B cell (primary cell): ENCODE data around the gene CXCL16. TPM values are rescaled to one million over a fixed set of nuclear protein-coding genes. Genes with fewer than 3 reads are reported as not detected.
"Not testable (repeated sequence)": the region's sequence is repeated elsewhere in the genome, so short reads cannot be mapped to it uniquely, and the experiment has no call there.

Experiments
- ATAC-seq: fragments of 200-7000 bp; cut with Tn5 transposase; one replicate; pipeline ENCODE4 v1.10.0; 2021; ENCODE audit warnings: low read depth, mild to moderate bottlenecking, moderate number of reproducible peaks, moderate library complexity
- CTCF ChIA-PET: fragments of 350-600 bp; sonication (Branson Sonifier 250); formaldehyde crosslinking; loops from one replicate; lab custom pipeline; 2021; ENCODE audit warnings: antibody characterized with exemption, inconsistent platforms; lab: Charles Lee
- POLR2A ChIA-PET: fragments of 350-600 bp; sonication (Branson Sonifier 250); formaldehyde crosslinking; loops from one replicate; lab custom pipeline; 2021; ENCODE audit warnings: antibody characterized with exemption; lab: Charles Lee
- DNase-seq: peaks from one replicate; pipeline ENCODE4 v3.0.0; 2013
- H2AFZ ChIP-seq: 2 replicates; pipeline ENCODE4 v1.6.1; 2012; ENCODE audit warnings: mild to moderate bottlenecking, low read depth, low read length; ENCODE audit not compliant: insufficient read depth, poor library complexity, severe bottlenecking
- H3K27ac ChIP-seq, 2 donors: 1 replicate in 1 of 2; 2 replicates in 1 of 2; pipeline ENCODE4 v1.5.1; 2012 to 2013; ENCODE audit warnings: low read length in 2 of 2, mild to moderate bottlenecking in 2 of 2, moderate library complexity in 1 of 2
- H3K27me3 ChIP-seq, 4 experiments: fragments of 200-600 bp in 1 of 4; sonication (generic) in 1 of 4; replicated peaks in 1 of 4; 1 replicate in 2 of 4; 2 replicates in 2 of 4; pipeline versions ENCODE4 v1.6.1 to v1.7.0; 2013 to 2016; ENCODE audit warnings: low read length in 3 of 4, mild to moderate bottlenecking in 2 of 4, mixed read lengths in 1 of 4, moderate library complexity in 1 of 4; ENCODE audit not compliant: insufficient read depth in 4 of 4, control insufficient read depth in 3 of 4; ENCODE audit errors: control extremely low read depth in 1 of 4
- H3K36me3 ChIP-seq, 2 experiments: replicated peaks in 1 of 2; 1 replicate in 1 of 2; 2 replicates in 1 of 2; pipeline versions ENCODE4 v1.6.1 to v1.7.1; 2013; ENCODE audit warnings: low read length in 1 of 2; ENCODE audit not compliant: insufficient read depth in 2 of 2, control insufficient read depth in 1 of 2; ENCODE audit errors: control extremely low read depth in 1 of 2, extremely low read depth in 1 of 2
- H3K4me1 ChIP-seq, 2 donors: fragments of 200-600 bp in 1 of 2; sonication (generic) in 1 of 2; 1 replicate in 1 of 2; 2 replicates in 1 of 2; pipeline versions ENCODE4 v1.5.1 to v1.6.1; 2013 to 2017; ENCODE audit warnings: low read length in 2 of 2; ENCODE audit not compliant: control insufficient read depth in 2 of 2, insufficient read depth in 2 of 2
- H3K4me2 ChIP-seq: replicated peaks from 2 replicates; pipeline ENCODE3; 2012; ENCODE audit warnings: mild to moderate bottlenecking, low read depth, low read length; ENCODE audit not compliant: poor library complexity, severe bottlenecking
- H3K4me3 ChIP-seq, 5 experiments: fragments of 200-600 bp in 1 of 5; sonication (generic) in 1 of 5; 1 replicate in 3 of 5; 2 replicates in 2 of 5; pipeline versions ENCODE4 v1.5.1 to v1.7.0; 2011 to 2016; ENCODE audit warnings: low read length in 4 of 5, mild to moderate bottlenecking in 4 of 5, low read depth in 2 of 5, control low read depth in 1 of 5, moderate library complexity in 1 of 5; ENCODE audit not compliant: insufficient read depth in 1 of 5; ENCODE audit errors: control extremely low read depth in 1 of 5, extremely low read depth in 1 of 5
- H3K79me2 ChIP-seq: fragments of 200-600 bp; sonication (generic); one replicate; pipeline ENCODE4 v1.6.0; 2016; ENCODE audit warnings: low read length; ENCODE audit not compliant: control insufficient read depth, insufficient read depth
- H3K9ac ChIP-seq: fragments of 200-600 bp; sonication (generic); 2 replicates; pipeline ENCODE4 v1.6.1; 2017; ENCODE audit warnings: mild to moderate bottlenecking, low read length, moderate library complexity
- H3K9me3 ChIP-seq, 3 donors: one replicate each; pipeline versions ENCODE4 v1.6.1 to v1.7.1; 2013; ENCODE audit warnings: low read length in 2 of 3; ENCODE audit not compliant: control insufficient read depth in 2 of 3, insufficient read depth in 1 of 3; ENCODE audit errors: control extremely low read depth in 1 of 3
- H4K20me1 ChIP-seq: 2 replicates; pipeline ENCODE4 v1.6.0; 2012; ENCODE audit warnings: mild to moderate bottlenecking, low read length; ENCODE audit not compliant: insufficient read depth, control insufficient read depth, poor library complexity, severe bottlenecking
- H3K27ac Mint-ChIP-seq: one replicate; pipeline ENCODE4 v1.8.0; 2021; ENCODE audit warnings: mixed read lengths
- H3K27me3 Mint-ChIP-seq: one replicate; pipeline ENCODE4 v1.8.0; 2021; ENCODE audit warnings: mixed read lengths
- H3K4me1 Mint-ChIP-seq: one replicate; pipeline ENCODE4 v1.8.0; 2021; ENCODE audit warnings: mixed read lengths
- H3K4me3 Mint-ChIP-seq: one replicate; pipeline ENCODE4 v1.8.0; 2021; ENCODE audit warnings: mixed read lengths
- H3K9me3 Mint-ChIP-seq: one replicate; pipeline ENCODE4 v1.8.0; 2022; ENCODE audit warnings: mixed read lengths; ENCODE audit not compliant: insufficient read depth
- CTCF ChIP-seq: fragments of 200-600 bp; IDR thresholded peaks from one replicate; pipeline ENCODE4 v1.8.0; 2022; ENCODE audit warnings: antibody characterized with exemption, mild to moderate bottlenecking
- EZH2 ChIP-seq: IDR thresholded peaks from 2 replicates; pipeline ENCODE4 v1.6.1; 2012; ENCODE audit warnings: borderline replicate concordance, low read depth, mild to moderate bottlenecking, moderate library complexity, low read length; ENCODE audit not compliant: insufficient read depth, poor library complexity, severe bottlenecking
- WGBS: methylation state at CpG from one replicate; pipeline ENCODE4 v1.1.5; 2013; ENCODE audit warnings: missing lambda C conversion rate; ENCODE audit not compliant: insufficient coverage; 5-methylcytosine and 5-hydroxymethylcytosine counted together
- intact Hi-C: fragments of 100-400 bp; cut with micrococcal nuclease; formaldehyde crosslinking; loops from one replicate; pipeline ENCODE4 v1.10.0; 2022
- polyA plus RNA-seq: library from polyadenylated mRNA; depleted of rRNA; stranded (reverse); fragments of >200 nt; gene quantifications from 2 replicates; pipeline ENCODE4 v1.2.3, GENCODE V29; 2012
- total RNA-seq, 2 donors: library from RNA; stranded (reverse); fragments of 120-200 nt in 1 of 2; gene quantifications; 1 replicate in 1 of 2; 2 replicates in 1 of 2; pipeline versions ENCODE4 v1.2.3 to v1.2.4, GENCODE V29; 2013 to 2022

The CXCL16 gene
- total and polyA plus RNA-seq, 2 donors (not counting 1 experiment from before 2014, with no cell fraction given): 10.9 to 22.0 TPM

DNA sequence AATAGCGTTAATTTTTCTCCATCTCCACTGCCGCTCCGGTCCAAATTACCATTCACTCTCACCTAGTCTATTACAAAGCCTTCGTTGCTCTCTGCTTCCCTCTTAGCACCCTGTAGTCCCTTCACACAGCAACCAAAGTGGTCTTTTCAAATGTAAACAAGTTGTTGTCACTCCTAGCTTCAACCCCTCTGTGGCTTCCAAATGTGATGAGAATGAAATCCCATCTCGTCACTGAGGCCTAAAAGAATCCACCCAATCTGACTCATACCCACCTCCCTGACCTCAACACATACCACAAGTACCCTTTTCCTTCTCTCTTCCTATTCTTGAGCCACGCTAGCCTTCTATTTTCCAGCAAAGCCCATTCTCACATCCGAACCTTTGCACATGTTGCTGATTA, 33.6 kb downstream of the CXCL16 start:
- peaks cover 12 to 26% of the 10 kb centered on the region in 2 donors for H3K4me1 ChIP-seq
- H4K20me1 ChIP-seq: no peaks in the 10 kb centered on the region
- ChIA-PET POLR2A (no interaction called here), CTCF (no interaction called here)
- peaks cover 34% of the 10 kb centered on the region for H3K79me2 ChIP-seq
- 93% methylated on average over 6 of the region's 7 CpGs for WGBS
- H3K36me3 ChIP-seq: no peaks in the 10 kb centered on the region
- H3K27me3 Mint-ChIP-seq: no peaks in the 10 kb centered on the region
- no peaks in the 10 kb centered on the region for H3K27me3 ChIP-seq
- H3K4me1 Mint-ChIP-seq: peaks cover 42% of the 10 kb centered on the region
- no peak overlapping the region for H3K27ac ChIP-seq
- ATAC-seq: no peak
- peak overlapping the region; percentile 54 for H3K4me3 Mint-ChIP-seq
- no peak overlapping the region for H2AFZ ChIP-seq
- intact Hi-C loops: loop anchor here (10.0 kb wide), 1 partner anchor 141 kb away; the partner anchor contains the start of gene GGT6
- no peak overlapping the region for H3K9ac ChIP-seq
- H3K4me2 ChIP-seq: no peak overlapping the region
- no peaks in the 10 kb centered on the region for H3K9me3 Mint-ChIP-seq
- TF ChIP-seq CTCF: no peak
- no peak for TF ChIP-seq EZH2
- DNase-seq: no peak
- no peak overlapping the region for H3K4me3 ChIP-seq
- H3K9me3 ChIP-seq: no peaks in the 10 kb centered on the region
- peak overlapping the region; percentile 18 for H3K27ac Mint-ChIP-seq

DNA sequence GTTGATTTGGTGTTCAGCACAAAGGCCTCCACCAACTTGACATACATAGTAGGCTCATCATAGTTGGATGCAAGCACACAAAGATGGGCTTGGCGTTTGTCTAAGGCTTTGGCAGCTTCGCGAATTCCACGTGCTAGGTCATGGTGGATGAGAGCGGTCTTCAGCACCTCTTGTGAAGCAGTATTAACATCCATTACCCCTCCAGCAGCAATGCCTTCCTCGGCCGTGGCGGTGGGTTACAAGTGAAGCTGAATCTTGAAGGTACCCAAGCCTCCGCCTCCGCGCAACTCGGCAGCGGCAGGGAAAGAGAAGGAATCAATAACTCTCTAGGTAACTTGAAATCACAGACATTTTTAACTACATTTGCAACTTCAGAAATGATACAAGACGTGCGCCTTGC, 34.7 kb downstream of the CXCL16 start:
- H3K9me3 Mint-ChIP-seq: no peaks in the 10 kb centered on the region
- TF ChIP-seq CTCF: no peak
- TF ChIP-seq EZH2: no peak
- Histone ChIP-seq H3K9ac (no peak overlapping the region), H3K4me2 (peak overlapping the region; percentile 97), H3K4me1 (peaks cover 10 to 22% of the 10 kb centered on the region in 2 donors), H4K20me1 (no peaks in the 10 kb centered on the region), H2AFZ (no peak overlapping the region), H3K4me3 (no peak overlapping the region), H3K36me3 (no peaks in the 10 kb centered on the region), H3K27me3 (no peaks in the 10 kb centered on the region), H3K79me2 (peaks cover 39% of the 10 kb centered on the region), H3K27ac (no peak overlapping the region), H3K9me3 (no peaks in the 10 kb centered on the region)
- ATAC-seq (no peak), DNase-seq (no peak)
- H3K27ac Mint-ChIP-seq: peak overlapping the region; percentile 96
- H3K4me1 Mint-ChIP-seq: peaks cover 40% of the 10 kb centered on the region
- WGBS: 94% methylated on average over 7 of the region's 15 CpGs
- ChIA-PET CTCF (no interaction called here), POLR2A (interaction anchor here (0.7 kb wide), 1 partner anchor 312 kb away, joined by 3 read pairs; no protein-coding TSS in a partner anchor)
- peak overlapping the region; percentile 93 for H3K4me3 Mint-ChIP-seq
- H3K27me3 Mint-ChIP-seq: no peaks in the 10 kb centered on the region
- intact Hi-C loops: loop anchor here (10.0 kb wide), 1 partner anchor 140 kb away; the partner anchor contains the start of gene GGT6

DNA sequence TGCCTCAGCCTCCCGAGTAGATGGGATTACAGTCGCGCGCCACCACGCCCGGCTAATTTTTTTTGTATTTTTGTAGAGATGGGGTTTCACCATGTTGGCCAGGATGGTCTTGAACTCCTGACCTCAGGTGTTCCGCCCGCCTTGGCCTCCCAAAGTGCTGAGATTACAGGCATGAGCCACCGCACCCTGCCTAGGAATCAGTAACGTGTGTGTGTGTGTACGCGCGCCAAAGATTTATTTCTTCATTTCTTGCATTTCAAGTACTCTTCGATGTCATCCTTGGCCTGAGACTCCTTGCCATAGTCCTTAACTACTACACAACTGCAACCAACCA, 35.2 kb downstream of the CXCL16 start:
- peak overlapping the region; percentile 96 for H2AFZ ChIP-seq

More for the DNA sequence above, 35.2 kb downstream of the CXCL16 start:
- H3K36me3 ChIP-seq, ATAC-seq, DNase-seq, H3K9me3 ChIP-seq, H3K9me3 Mint-ChIP-seq, CTCF ChIA-PET, H3K27me3 ChIP-seq, H3K27me3 Mint-ChIP-seq, H4K20me1 ChIP-seq: not testable (repeated sequence)
- Mint-ChIP-seq H3K4me1 (peaks cover 36% of the 10 kb centered on the region), H3K27ac (peak overlapping the region; percentile 96), H3K4me3 (peak overlapping the region; percentile 93)
- Histone ChIP-seq H3K27ac (peak overlapping the region; percentile 61 to 89), H3K79me2 (peaks cover 39% of the 10 kb centered on the region), H3K9ac (peak overlapping the region; percentile 89), H3K4me3 (peak overlapping the region in 4 of 5 experiments; percentile 83 to 96 (median 91)), H3K4me2 (peak overlapping the region; percentile 97), H3K4me1 (peaks cover 8 to 19% of the 10 kb centered on the region in 2 donors)
- WGBS: 43% methylated on average over 5 of the region's 14 CpGs
- POLR2A ChIA-PET: interaction anchor here (0.7 kb wide), 1 partner anchor 312 kb away, joined by 3 read pairs; no protein-coding TSS in a partner anchor
- intact Hi-C loops: loop anchor here (10.0 kb wide), 1 partner anchor 140 kb away; the partner anchor contains the start of gene GGT6
